SK-N-SH (cell line): ENCODE results near the gene MAP4K3.

ENCODE experiments used
- CHD2 ChIP-seq: fragments of 150-350 bp; IDR thresholded peaks from 2 replicates; pipeline ENCODE4 v1.6.1; 2018; ENCODE audit warnings: low read length; ENCODE audit not compliant: partially characterized antibody
- CTCF ChIP-seq: fragments of 200-600 bp; sonication (generic); IDR thresholded peaks from 2 replicates; pipeline ENCODE4 v1.6.1; 2017; ENCODE audit warnings: antibody characterized with exemption, mild to moderate bottlenecking, moderate library complexity
- EP300 ChIP-seq, 2 experiments: IDR thresholded peaks; 2 replicates each; pipeline versions ENCODE4 v1.4.0 to v1.6.1; 2012; ENCODE audit warnings: borderline replicate concordance in 1 of 2, low read depth in 1 of 2, low read length in 1 of 2
- EZH2phosphoT487 ChIP-seq: fragments of 200-600 bp; sonication (generic); IDR thresholded peaks from 2 replicates; pipeline ENCODE4 v1.6.1; 2017; ENCODE audit warnings: low read depth, mixed run types, mild to moderate bottlenecking, antibody characterized with exemption, moderate library complexity, borderline replicate concordance
- IRF3 ChIP-seq: fragments of 150-350 bp; IDR thresholded peaks from 2 replicates; pipeline ENCODE4 v1.6.1; 2016; ENCODE audit warnings: mild to moderate bottlenecking, low read depth, low read length
- PBX3 ChIP-seq: IDR thresholded peaks from 2 replicates; pipeline ENCODE4; 2012
- POLR2AphosphoS5 ChIP-seq: IDR thresholded peaks from 2 replicates; pipeline ENCODE4 v1.6.1; 2012; ENCODE audit warnings: low read depth, low read length
- RCOR1 ChIP-seq: fragments of 150-350 bp; IDR thresholded peaks from 2 replicates; pipeline ENCODE4 v1.6.1; 2017; ENCODE audit warnings: antibody characterized with exemption, low read length
- REST ChIP-seq: IDR thresholded peaks from 2 replicates; pipeline ENCODE4 v1.6.1; 2012; ENCODE audit warnings: mild to moderate bottlenecking, low read depth, low read length, moderate library complexity
- ZBTB33 ChIP-seq: IDR thresholded peaks from 2 replicates; pipeline ENCODE4 v1.4.0; 2012; ENCODE audit warnings: low read depth, borderline replicate concordance

- TF ChIP-seq CTCF: no peak
- no peak for TF ChIP-seq ZBTB33
- no peak for TF ChIP-seq EP300 (IDR thresholded peaks at IDR 0.05; ENCODE audit: borderline replicate concordance in 1 of 2, low read depth in 1 of 2, low read length in 1 of 2)
- no peak for TF ChIP-seq RCOR1
- TF ChIP-seq CHD2: no peak
- TF ChIP-seq POLR2AphosphoS5: no peak
- no peak for TF ChIP-seq IRF3
- no peak for TF ChIP-seq REST
- TF ChIP-seq PBX3: no peak
- TF ChIP-seq EZH2phosphoT487: no peak
These were observed 59.7 kb downstream of the MAP4K3 start for GRCh38 chr2:39377226-39377939.
